Fibroblast of lung (primary cell): ENCODE data around the gene TSGA10IP. TPM values are rescaled to one million over a fixed set of nuclear protein-coding genes. Genes with fewer than 3 reads are reported as not detected.
A peak's percentile ranks its signal among the peaks of the same experiment; 100 is the strongest.

ENCODE experiments used
- DNase-seq, 2 donors: peaks; one replicate each; pipeline versions ENCODE4 v3.0.0 to v3.0.0-alpha.2; 2010; ENCODE audit warnings: low read depth in 2 of 2
- H2AFZ ChIP-seq: 2 replicates; pipeline ENCODE4 v1.5.1; 2012; ENCODE audit warnings: low read length, control low read depth, inconsistent platforms
- H3K27ac ChIP-seq: 2 replicates; pipeline ENCODE4 v1.5.1; 2011; ENCODE audit warnings: low read length, control low read depth; ENCODE audit not compliant: insufficient read depth
- H3K27me3 ChIP-seq: 2 replicates; pipeline ENCODE4 v1.5.1; 2011; ENCODE audit warnings: mild to moderate bottlenecking, low read length; ENCODE audit not compliant: control insufficient read depth, insufficient read depth
- H3K36me3 ChIP-seq: 2 replicates; pipeline ENCODE4 v1.5.1; 2011; ENCODE audit warnings: low read length; ENCODE audit not compliant: control insufficient read depth, insufficient read depth
- H3K4me1 ChIP-seq: 2 replicates; pipeline ENCODE4 v1.5.1; 2011; ENCODE audit warnings: low read length; ENCODE audit not compliant: control insufficient read depth, insufficient read depth; ENCODE audit errors: extremely low read depth
- H3K4me2 ChIP-seq: 2 replicates; pipeline ENCODE4 v1.5.1; 2011; ENCODE audit warnings: low read length, control low read depth; ENCODE audit not compliant: insufficient read depth; ENCODE audit errors: extremely low read depth
- H3K4me3 ChIP-seq, 4 experiments: fragments of 200-600 bp in 1 of 4; sonication (generic) in 1 of 4; replicated peaks in 1 of 4; 2 replicates each; pipeline ENCODE4 v1.5.1; 2011 to 2016; ENCODE audit warnings: low read length in 4 of 4, low read depth in 3 of 4, mild to moderate bottlenecking in 3 of 4, control low read depth in 2 of 4, inconsistent platforms in 1 of 4, mixed read lengths in 1 of 4; ENCODE audit not compliant: insufficient read depth in 1 of 4; ENCODE audit errors: control extremely low read depth in 1 of 4
- H3K79me2 ChIP-seq: 2 replicates; pipeline ENCODE4 v1.5.1; 2012; ENCODE audit warnings: mild to moderate bottlenecking, low read length, inconsistent platforms; ENCODE audit not compliant: control insufficient read depth, insufficient read depth
- H3K9ac ChIP-seq: 2 replicates; pipeline ENCODE4 v1.5.1; 2011; ENCODE audit warnings: mild to moderate bottlenecking, low read length, control low read depth; ENCODE audit not compliant: insufficient read depth
- H3K9me3 ChIP-seq: 2 replicates; pipeline ENCODE4 v1.5.1; 2012; ENCODE audit warnings: low read depth, low read length; ENCODE audit not compliant: control insufficient read depth, insufficient read depth
- H4K20me1 ChIP-seq: 2 replicates; pipeline ENCODE4 v1.5.1; 2011; ENCODE audit warnings: low read length; ENCODE audit not compliant: control insufficient read depth, insufficient read depth; ENCODE audit errors: extremely low read depth
- EZH2 ChIP-seq: IDR thresholded peaks from 2 replicates; pipeline ENCODE4 v1.5.1; 2012; ENCODE audit warnings: low read length, control low read depth, mild to moderate bottlenecking; ENCODE audit errors: missing control alignments
- polyA plus RNA-seq, 2 donors: library from polyadenylated mRNA; depleted of rRNA in 1 of 2; stranded (reverse) in 1 of 2; unstranded in 1 of 2; fragments of >200 nt; gene quantifications; 2 replicates each; pipeline ENCODE4 v1.2.1, GENCODE V29; 2011 to 2012; ENCODE audit warnings: missing spikeins in 1 of 2
- total RNA-seq: library from RNA; depleted of rRNA; stranded (reverse); fragments of >200 nt; gene quantifications from 2 replicates; pipeline ENCODE4 v1.2.1, GENCODE V29; 2014
- TF ChIP-seq, protein P1 (sequence below), 2 donors: IDR thresholded peaks in 1 of 2; conservative IDR thresholded peaks in 1 of 2; 1 replicate in 1 of 2; 2 replicates in 1 of 2; pipeline ENCODE4 v1.5.1; 2011 to 2012; ENCODE audit warnings: low read length in 2 of 2, control low read depth in 1 of 2, inconsistent platforms in 1 of 2, low read depth in 1 of 2, mild to moderate bottlenecking in 1 of 2

The TSGA10IP gene
- total and polyA plus RNA-seq, 2 donors (not counting 1 experiment from before 2014, with no cell fraction given), result 0.17 TPM; not detected in 1

DNA sequence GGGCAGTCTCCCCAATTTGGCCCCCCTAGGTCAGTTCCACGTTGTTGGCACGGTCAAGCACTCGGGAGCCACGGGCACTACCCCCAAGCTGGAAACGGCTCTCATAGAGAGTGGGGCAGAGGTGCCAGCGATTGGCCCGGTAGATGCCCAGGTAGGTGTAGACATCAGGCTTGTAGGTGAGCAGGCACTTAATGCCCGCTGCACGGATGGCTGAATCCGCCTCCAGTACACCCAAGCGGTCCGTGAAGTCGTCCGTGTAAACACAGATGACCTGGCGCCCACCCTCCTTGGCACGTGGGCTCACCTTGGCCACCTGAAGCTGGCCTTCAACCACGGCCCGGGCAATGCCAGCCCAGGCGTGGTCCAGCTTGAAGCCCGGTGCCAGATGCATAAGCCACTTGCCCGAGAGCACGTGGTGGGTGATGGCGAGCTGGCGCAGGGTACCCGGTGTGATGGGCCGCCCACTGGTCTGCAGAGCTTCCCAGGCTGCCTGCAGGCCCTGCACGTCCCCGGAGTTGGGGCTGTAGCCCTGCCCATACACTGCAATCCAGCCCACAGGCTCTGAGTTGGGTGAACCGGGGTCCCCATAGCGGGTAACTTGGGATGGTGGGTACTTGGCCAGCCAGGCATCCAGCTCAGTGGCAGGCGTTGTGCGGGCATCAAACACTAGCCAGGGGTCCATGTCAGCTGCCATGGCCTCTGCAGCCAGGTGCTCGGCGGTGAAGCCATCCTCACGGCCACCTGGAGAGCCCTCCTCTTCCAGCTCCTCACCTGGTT is 27.7 kb upstream of the TSGA10IP start:
- Histone ChIP-seq H4K20me1 (no peaks in the 10 kb centered on the region), H3K27me3 (no peaks in the 10 kb centered on the region), H3K9me3 (no peaks in the 10 kb centered on the region), H3K79me2 (peaks cover 73% of the 10 kb centered on the region), H3K36me3 (peaks cover 17% of the 10 kb centered on the region), H3K27ac (peak overlapping the region; percentile 99), H2AFZ (no peak overlapping the region), H3K4me1 (peaks cover 48% of the 10 kb centered on the region), H3K4me2 (peak overlapping the region; percentile 80), H3K4me3 (peak overlapping the region; percentile 74 to 94 (median 90)), H3K9ac (peak overlapping the region; percentile 94)
- TF ChIP-seq EZH2, result no peak
- TF ChIP-seq, protein P1, sequence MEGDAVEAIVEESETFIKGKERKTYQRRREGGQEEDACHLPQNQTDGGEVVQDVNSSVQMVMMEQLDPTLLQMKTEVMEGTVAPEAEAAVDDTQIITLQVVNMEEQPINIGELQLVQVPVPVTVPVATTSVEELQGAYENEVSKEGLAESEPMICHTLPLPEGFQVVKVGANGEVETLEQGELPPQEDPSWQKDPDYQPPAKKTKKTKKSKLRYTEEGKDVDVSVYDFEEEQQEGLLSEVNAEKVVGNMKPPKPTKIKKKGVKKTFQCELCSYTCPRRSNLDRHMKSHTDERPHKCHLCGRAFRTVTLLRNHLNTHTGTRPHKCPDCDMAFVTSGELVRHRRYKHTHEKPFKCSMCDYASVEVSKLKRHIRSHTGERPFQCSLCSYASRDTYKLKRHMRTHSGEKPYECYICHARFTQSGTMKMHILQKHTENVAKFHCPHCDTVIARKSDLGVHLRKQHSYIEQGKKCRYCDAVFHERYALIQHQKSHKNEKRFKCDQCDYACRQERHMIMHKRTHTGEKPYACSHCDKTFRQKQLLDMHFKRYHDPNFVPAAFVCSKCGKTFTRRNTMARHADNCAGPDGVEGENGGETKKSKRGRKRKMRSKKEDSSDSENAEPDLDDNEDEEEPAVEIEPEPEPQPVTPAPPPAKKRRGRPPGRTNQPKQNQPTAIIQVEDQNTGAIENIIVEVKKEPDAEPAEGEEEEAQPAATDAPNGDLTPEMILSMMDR (conservative IDR thresholded peaks at IDR 0.05 in 1 of 2, IDR thresholded peaks at IDR 0.05 in 1 of 2; ENCODE audit: low read depth in 1 of 2, low read length in 2 of 2), result no peak
- DNase-seq, result no peak

DNA sequence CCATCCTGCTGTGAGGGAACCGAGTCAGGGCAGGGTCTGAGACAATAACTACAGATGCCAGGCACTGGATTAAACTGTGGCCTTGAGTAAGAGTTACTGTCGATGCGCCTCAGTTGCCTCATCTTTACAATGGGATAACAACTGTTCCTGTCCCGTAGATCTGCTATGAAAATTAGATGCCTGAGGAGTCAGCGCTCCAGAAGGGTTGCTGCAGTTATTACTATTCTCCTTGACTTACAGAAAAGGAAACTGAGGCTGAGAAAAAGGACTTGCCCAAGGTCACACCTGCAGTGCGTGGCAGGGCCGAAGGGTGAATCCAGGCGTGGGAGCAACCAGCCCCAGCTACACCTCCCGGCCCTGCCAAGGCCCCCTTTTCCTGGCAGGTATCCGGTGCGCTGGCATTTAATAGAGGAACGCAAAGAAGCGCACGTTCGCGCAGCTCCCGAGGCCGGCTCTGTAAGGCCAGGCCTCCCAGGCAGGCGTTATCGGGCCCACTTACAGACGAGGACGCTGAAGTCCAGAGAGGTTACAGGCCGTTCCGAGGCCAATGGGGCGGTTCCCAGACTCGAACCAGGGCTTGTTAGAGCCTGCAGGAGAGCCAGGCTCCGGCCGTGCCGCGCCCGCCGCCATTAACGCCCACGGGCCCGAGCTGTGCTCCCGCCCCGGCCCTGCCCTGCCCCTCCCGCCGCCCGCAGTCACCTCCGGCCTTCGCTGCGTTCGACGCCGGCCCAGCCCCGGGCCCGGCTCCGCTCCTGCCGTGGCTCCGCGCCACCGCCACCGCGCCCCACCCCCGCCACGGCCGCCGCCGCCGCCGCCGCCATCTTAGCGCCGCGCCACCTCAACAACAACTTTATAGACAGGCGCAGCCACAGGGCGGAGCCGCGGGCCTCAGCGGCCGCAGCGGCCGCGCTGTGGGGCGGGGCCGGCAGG is 26.8 kb upstream of the TSGA10IP start, which contains the start of gene C11orf68:
TSS of gene C11orf68 (minus strand) at position 852 of the 930 bp plus-strand sequence. CDS start at position 821, 31 bp downstream.
- peak within 1 kb of the TSS; percentile 74 to 95 (median 92) for H3K4me3 ChIP-seq
- H3K9me3 ChIP-seq, result no peaks in the 10 kb centered on the region
- peak within 1 kb of the TSS; percentile 94 for H3K9ac ChIP-seq
- H3K4me2 ChIP-seq, result peak within 1 kb of the TSS; percentile 86
- H3K79me2 ChIP-seq, result peaks cover 70% of the 10 kb centered on the region
- no peaks in the 10 kb centered on the region for H3K27me3 ChIP-seq
- H2AFZ ChIP-seq, result peak within 1 kb of the TSS; percentile 56
- TF ChIP-seq EZH2, result no peak
- TF ChIP-seq, protein P1 (conservative IDR thresholded peaks at IDR 0.05 in 1 of 2, IDR thresholded peaks at IDR 0.05 in 1 of 2; ENCODE audit: low read depth in 1 of 2, low read length in 2 of 2), result no peak
- DNase-seq, result peak in 1 of 2 donors; percentile 25
- H3K36me3 ChIP-seq, result peaks cover 18% of the 10 kb centered on the region
- peaks cover 42% of the 10 kb centered on the region for H3K4me1 ChIP-seq
- no peaks in the 10 kb centered on the region for H4K20me1 ChIP-seq
- H3K27ac ChIP-seq, result peak within 1 kb of the TSS; percentile 99

DNA sequence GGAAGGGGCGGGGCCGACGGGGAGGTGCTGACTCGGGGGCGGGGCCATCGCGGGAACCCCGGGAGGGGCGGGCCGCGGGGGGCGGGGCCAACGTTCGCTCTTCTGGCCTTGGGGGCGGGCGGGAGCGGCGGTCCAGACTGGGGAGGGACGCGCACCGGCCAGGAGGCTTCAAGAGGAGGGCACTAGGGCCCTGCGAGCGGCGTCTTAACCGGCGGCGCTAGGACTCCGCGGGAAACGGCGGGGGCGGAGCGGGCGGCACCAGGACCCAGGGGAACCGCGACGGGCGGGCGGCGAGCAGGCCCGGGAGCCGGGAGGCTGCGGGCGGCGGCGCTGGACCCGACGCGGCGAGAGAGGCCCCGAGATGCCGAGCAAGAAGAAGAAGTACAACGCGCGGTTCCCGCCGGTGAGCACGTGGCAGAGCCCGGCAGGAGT is 26.1 kb upstream of the TSGA10IP start, which contains the start of gene DRAP1:
TSS of gene DRAP1 (plus strand) at position 286 of the 432 bp plus-strand sequence. CDS start at position 362, 76 bp downstream.
- Histone ChIP-seq H3K79me2 (peaks cover 64% of the 10 kb centered on the region), H3K9ac (peak within 1 kb of the TSS; percentile 94), H2AFZ (peak within 1 kb of the TSS; percentile 56), H3K4me3 (peak within 1 kb of the TSS; percentile 74 to 95 (median 92)), H3K4me2 (peak within 1 kb of the TSS; percentile 86), H3K27me3 (no peaks in the 10 kb centered on the region), H4K20me1 (no peaks in the 10 kb centered on the region), H3K36me3 (peaks cover 18% of the 10 kb centered on the region), H3K27ac (peak within 1 kb of the TSS; percentile 99), H3K4me1 (peaks cover 38% of the 10 kb centered on the region), H3K9me3 (no peaks in the 10 kb centered on the region)
- TF ChIP-seq EZH2, result no peak
- TF ChIP-seq, protein P1 (conservative IDR thresholded peaks at IDR 0.05 in 1 of 2, IDR thresholded peaks at IDR 0.05 in 1 of 2; ENCODE audit: low read depth in 1 of 2, low read length in 2 of 2), result no peak
- peak; percentile 98 to 99 for DNase-seq
